ENCODE results near the gene TMEM107.
"Not testable (repeated sequence)": the region's sequence is repeated elsewhere in the genome, so short reads cannot be mapped to it uniquely, and the experiment has no call there.

The TMEM107 gene

DNA sequence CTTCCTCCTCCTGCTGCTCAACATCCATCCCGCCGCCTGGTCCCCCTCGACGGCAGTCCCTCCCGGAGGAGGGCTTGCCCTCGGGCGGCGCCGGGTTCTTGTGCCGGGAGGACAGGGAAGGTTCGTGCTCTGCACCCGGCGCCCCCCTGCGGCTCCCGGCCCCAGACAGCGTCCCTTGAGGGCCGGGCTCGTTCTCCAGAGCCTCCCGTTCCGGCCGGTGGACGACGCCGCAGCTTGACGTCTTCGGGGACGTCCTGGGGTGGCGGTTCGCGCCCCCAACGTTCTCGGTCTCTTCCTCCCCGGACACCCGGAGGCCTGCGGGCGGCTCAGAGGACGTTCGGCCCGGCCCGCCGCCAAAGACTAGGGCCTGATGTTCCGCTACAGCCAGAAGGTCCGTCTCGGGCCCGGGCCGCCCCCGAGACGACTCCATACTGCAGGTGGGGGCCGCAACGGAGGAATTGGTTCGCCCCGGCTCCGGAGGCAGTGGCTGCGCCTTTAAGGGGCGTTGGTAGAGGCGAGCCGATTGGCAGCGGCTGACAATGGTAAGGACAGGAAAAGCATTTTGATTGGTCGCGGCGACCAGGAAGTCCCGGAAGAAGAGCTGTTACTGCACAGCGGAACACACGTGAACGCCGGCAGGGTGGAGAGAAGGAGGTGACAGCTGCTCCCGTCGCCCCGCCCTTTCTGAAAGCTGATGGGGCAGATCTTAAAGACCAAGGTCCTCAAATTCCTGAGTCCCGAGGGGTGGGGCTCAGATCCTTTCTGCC, 13.7 kb upstream of the TMEM107 start, which contains the start of gene BORCS6:
TSS of gene BORCS6 (minus strand) at position 470 of the 767 bp plus-strand sequence. CDS start at position 430, 40 bp downstream.
- DNase-seq (ENCODE audit: low read depth): peak; percentile 92

DNA sequence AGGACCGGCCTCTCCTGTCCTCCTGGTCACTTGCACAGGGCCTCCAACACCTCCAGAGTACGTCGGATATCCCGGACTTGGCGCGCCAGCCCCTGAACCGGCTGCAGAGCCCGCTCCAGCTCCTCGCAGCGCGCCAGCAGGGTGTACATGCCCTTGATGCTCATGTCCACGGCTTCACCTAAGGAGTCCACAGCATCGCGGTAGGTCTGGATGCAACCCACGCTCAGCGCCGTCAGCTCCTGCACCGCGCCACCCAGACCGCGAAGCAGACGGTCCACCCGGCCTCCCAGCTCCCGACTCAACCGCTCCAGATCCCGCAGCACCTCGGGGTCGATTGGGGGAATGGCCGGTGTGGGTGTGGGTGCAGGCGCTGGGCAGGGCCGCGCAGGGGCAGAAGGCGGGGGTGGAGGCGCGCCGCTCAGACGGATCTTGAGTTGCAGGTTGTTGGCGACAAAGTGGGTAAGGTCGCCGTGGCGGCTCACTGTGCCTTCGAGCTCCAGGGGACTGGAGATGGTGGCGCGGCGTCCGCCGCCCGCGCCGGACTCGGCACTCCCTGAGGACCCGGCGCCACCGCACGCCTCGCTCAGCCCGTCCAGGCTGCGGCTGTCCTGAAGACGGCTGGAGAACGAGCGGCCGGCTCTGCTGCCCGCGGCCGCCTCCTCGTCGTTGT, 13.0 kb upstream of the TMEM107 start:
- DNase-seq (ENCODE audit: low read depth): no peak

DNA sequence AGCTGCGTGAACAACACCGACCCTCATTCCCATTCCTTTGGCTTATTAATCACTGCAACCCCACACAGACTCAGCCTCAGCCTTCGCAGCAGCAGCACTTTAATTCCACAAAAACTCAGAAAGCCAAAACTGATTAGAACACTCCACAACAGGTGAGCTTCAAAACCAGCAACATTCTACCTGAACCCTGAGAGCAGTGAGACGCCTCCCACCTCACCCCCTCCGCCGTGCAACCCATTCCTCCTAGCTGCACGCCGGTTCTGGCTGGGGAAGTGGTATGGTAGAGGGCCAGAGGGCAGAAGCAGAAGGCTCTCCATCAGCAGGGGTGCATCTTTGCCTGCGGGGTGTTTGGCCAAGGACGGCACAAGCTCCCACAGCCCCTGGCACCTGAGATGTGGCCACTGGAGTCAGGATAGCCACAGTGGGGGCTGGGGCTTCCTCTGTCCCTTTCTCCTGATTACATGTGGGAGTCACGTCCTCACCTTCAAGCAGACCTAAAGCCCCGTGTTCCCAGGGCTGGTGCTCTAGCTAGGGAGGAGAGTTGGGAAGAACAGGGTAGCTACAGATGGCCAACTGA, 12.2 kb upstream of the TMEM107 start:
- DNase-seq (ENCODE audit: low read depth): no peak

DNA sequence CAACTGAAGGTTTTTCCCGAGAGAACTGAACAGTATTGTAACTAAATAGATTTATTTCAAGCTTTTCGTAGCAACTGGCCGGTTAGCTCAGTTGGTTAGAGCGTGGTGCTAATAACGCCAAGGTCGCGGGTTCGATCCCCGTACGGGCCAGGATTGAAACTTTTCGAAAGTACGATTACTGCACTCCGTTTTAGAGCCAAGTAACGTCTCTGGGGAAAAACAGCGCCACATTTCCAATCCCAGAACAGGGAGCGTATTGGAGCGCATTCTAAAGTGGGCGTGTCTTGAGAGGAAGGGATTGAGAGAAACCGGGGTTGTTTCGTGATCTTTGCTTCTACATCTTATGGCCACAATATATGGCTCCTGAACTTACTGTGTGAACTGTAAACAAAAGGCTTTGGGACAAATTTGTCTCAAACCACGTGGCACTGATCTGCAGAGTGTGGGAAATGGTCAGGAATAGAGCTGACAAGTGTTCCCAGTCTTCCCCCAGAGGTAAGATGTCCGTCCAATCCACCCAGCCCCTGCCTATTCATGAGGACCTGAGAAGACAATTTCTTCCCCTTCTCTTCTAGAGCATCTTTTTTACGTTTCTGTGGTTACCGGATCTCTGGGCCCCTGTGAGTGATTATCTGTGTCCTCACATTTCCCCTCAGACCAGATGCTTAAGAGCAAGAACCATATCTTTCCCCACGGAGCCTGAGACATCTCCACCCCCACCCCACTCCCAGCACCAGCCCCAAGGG, 11.5 kb upstream of the TMEM107 start:
- peak; percentile 80 for DNase-seq (ENCODE audit: low read depth)

DNA sequence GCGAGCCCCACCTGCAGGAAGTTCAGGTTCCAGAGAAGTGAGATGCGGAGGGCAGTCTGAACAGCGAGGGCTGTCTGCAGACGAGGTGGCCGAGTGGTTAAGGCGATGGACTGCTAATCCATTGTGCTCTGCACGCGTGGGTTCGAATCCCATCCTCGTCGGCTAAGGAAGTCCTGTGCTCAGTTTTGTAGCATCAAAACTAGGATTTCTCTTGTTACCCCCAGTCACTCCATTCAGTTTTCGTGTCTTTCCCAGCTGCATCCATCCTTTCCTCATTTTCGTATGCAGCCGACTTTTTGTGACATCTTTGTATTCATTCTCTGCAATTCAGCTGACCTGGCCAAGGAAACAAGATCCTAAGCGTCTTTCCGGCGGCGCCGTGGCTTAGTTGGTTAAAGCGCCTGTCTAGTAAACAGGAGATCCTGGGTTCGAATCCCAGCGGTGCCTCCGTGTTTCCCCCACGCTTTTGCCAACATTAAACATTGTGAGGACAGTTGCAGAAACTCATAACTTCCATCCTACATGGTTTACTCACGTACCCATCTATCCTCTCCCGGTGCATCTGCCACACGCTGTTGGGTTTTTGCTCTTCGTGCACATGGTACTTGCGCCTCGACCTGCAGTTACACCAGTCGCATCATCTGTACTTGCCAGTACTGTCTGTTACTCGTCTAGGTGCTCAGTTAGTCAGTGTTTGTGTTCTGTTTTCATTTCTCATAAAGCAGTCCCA, 10.8 kb upstream of the TMEM107 start:
- peak; percentile 87 for DNase-seq (ENCODE audit: low read depth)

DNA sequence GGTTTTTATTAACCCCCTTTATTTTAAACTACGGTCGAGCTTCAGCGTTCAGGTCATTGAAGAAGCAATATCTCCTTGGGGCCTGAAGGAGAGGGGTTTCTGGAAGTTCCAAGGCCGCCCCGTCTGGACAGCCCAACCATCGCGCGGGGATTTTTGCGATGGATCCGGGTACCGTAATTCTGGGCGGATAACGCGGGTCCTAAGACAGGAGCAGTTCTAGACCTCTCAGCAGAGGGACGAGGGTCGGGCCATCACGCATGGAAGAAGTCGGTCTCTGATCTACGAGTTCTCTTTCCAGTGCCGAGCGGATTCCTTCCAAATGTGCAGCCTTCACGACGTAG, 10.2 kb upstream of the TMEM107 start:
- no peak for DNase-seq (ENCODE audit: low read depth)

DNA sequence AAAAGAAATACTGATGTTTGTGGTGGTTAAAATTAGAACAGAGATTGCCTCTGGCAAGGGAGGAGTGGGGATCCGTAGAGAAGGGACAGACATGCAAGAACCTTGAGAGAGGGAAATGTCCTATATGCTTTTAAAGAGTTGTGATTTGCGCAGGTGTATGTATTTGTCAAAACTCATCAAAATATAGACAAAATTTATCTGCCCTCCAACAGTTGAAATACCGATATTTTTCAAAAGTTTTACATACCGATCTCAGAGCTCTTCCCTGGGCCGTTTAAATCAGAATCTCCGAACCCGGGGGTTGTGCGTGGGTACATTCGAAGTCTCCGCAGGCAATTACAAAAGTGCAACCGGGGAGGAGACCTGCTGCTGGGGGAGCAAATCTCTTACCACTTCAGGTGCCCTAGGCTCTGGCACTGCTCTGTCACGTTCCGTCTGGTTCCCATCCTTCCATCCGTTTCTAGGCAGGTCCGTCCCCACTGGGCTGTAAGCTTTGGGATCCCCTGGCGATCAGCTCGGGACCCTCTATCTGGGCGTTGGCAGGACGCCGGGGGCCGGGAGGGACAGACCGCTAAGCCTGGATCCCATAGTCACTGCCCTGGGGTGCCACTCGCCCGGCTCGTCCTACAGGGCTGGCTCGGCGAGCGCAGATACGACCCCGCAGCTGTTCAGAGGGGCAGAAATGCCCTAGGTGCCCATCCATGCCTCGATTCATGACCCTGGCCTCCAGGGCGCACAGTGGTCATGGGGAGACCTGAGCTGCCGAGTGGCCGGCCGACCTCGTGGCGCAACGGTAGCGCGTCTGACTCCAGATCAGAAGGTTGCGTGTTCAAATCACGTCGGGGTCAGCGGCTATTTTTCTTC, 9.6 kb upstream of the TMEM107 start:
- DNase-seq (ENCODE audit: low read depth): peak; percentile 88

DNA sequence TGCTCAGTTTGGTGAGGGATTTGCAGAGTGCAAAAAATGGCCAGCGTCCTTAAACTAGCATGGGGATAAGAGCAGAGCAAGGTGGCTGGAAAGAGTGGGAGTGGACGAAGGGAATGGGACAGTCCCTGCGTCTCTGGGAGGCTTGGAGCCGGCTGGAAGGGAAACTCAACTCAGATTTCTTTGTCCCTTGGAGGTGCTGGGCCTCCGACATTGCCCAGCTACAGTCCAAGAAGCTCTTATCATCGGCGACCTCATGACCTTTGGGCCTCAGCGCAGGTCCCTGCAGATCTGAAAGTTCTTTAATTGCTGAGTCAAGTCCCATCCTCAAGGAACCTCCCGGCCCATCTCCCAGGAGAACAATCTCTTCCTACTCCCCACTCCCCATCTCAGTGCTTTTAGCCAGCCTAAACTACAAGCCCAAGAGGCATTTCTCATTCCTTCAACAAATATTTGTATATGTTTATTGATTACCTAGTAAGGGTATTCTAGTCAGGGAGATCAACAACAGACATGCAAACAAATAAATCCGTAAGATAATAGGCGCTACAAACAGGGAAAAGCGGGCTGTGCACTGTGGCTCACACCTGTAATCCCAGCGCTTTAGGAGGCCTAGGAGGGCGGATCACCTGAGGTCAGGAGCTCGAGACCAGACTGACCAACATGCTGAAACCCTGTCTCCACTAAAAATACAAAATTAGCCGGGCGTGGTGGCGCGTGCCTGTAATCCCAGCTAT, 985 bp upstream of the TMEM107 start:
- no peak for DNase-seq (ENCODE audit: low read depth)

DNA sequence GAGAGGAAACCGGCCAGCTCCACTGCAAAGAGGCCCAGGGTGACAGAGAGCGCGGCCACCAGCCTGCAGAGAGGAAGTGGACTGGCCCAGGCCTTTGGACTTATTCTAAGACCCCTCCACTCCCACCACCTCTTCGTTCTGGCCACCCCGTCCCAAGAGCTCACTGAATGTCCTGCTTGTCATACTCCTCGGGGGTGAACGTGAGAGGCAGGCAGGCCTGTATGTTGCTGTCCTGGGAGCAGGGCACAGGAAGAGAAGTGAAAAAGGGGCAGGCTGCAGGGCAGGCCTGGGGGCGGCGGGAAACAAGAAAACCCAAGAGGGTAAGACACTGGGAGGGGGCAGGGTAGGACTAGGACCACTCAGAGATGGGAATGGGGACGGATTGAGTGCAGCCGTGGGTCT, 384 bp downstream of the TMEM107 start:
- no peak for DNase-seq (ENCODE audit: low read depth)

DNA sequence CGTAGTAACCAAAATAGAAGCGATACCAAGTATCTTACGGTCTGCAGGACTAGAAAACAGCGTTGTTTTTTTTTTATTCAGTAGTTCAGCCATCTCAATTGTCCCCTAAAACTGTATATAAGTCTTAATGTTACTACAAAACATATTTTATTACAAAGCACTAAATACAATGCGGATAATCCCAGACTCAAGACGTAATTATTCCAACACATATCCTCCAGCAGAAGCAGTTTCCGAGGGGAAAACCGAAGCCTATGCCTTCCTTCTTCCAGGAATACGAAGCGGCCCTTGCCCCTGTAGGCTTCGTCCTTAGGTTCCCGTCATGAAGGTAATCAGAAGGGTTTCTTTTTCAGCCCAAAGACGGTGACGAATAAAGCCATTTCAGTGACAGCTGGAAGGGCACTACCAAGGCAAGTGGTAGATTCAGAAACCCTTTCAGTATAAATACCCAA, 2.3 kb downstream of the TMEM107 start:
- no peak for DNase-seq (ENCODE audit: low read depth)

DNA sequence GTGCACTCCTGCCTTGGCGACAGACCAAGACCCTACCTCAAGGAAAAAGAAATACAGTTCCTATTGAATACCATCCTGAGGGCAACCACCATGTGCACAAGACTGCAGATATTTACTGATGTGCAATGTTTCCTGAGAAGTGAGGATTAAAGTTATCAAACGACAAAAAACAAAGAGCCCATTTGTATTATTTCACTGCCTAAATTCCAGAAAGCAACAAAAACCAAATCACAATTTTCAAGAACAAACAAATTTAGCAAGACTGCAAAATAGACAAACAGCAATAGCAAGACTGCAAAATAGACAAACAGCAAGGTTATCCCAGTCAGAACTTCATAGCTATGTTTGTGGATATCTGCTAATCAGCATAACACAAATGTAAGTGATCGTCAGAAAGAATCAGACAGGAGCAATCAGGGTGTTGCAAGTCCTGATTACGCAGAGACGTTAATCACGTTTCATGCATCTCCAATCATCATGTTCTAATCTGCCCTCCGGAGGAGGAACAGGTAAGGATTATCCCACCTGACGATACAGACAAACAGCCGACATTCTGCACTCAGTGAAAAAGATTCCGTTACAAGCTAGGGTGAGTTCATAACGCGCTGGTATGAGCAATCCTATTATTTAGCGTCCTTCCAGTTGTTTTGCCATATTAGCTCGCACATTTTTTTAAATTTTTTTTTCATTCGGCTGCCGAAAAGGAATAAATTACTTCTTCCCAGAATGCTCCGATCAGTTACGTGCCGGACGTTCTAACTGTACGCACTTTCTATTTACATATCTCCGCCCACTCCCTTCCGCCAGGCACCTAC, 2.9 kb downstream of the TMEM107 start:
- DNase-seq (ENCODE audit: low read depth): no peak

DNA sequence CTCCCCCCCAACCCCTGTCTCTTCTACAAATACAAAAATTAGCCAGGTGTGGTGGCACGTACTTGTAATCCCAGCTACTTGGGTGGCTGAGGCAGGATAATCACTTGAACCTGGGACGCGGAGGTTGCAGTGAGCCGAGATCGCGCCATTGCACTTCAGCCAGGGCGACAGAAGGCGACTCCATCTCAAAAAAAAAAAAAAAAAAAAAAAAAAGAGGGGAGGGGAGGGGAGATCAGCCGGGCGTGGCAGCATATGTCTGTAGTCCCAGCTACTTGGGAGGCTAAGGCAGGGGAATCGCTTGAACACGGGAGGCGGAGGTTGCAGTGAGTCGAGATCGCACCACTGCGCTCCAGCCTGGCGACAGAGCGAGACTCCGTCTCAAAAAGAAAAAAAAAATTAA, 6.0 kb downstream of the TMEM107 start:
- DNase-seq (ENCODE audit: low read depth): not testable (repeated sequence)

DNA sequence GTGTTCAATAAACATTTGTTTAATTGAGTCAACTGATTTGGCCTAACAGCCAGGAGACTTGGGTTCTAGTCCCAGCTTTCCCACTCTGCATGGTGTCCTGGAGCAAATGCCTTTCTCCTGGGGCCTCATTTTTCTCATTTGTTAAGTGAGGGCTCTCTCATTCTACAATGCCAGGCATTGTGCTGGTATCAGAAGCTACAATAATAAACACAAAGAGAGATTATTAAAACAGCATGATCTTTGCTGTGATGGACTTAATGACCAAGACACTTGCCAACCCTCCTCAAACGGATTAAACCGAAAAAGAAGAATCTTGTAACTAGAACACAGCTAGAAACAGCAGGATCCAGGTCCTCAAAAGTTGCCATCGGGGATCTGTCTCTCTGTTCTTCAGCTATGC, 8.7 kb downstream of the TMEM107 start:
- no peak for DNase-seq (ENCODE audit: low read depth)

DNA sequence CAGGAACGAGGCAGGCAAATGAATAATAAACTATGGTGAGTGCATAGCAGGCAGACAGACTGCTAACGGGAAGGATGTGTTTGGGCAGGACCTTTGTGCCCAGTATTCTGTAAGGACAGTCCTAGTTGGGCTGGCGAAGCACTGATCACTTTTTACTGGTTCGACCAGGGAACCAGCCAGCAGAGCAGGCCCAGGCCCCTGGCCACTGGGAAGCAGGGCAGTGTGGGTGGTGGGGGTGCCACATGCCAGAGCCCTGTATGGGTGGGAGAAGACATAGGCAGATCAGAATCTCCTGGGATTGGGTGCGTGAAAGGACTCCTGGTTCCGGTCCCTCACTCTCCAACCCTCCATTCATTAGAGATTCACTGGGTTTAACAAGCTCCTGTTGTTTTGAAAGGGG, 9.4 kb downstream of the TMEM107 start:
- no peak for DNase-seq (ENCODE audit: low read depth)

DNA sequence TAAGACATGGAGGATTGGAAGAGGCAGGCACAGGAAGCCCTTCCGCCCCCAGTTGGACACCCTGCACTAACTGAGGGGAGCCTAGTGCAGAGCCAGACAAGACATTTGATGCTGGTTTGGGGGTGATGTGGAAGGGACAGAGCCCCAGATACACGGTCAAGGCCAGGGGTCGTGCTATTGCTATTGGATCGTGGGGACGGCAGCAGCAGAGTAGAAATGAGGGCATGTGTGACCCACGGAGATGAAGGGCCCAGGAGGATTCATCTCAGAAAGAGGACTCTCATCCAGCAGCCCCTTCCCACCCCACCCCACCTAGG, 11.4 kb downstream of the TMEM107 start:
- DNase-seq (ENCODE audit: low read depth): no peak

DNA sequence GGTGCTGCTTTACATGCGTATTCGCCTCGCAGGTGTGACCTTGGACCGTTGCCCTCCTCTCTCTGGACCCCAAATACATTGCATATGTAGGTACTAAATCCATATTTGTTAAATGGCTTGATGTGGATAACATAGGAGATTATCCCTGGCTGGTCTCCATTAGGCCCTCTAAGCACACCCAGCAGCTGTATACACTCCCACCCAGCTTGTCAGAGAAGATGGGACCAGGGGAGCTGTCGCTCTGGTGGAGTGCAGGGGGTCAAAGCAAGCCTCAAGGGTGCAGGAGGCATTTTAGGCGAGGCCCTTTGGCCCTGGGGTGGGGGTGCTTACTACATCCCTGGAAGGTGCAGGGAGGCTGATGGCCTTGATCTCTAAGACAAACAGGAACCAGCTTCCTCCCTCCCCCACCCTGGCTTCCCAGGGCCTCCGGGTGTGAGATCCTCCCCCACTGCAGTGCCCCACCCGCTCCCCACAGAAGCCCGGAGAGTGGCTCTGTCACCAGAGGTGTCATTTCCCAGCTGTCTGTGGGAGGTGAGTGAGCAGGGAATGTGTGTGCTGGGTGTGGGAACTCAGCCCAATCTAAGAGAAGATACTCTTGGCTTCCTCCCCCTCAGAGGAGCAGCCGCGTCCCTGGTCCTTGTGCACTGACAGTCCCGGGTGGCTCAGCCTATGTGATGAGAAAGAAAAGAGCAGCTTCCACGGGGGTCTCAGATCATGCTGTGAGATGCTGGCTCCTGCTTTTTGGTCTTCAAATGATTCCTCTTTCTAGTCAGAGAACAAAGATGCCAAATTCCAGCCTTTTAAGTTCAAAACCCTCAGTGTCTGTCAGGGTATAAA, 12.0 kb downstream of the TMEM107 start:
- peak; percentile 69 for DNase-seq (ENCODE audit: low read depth)

DNA sequence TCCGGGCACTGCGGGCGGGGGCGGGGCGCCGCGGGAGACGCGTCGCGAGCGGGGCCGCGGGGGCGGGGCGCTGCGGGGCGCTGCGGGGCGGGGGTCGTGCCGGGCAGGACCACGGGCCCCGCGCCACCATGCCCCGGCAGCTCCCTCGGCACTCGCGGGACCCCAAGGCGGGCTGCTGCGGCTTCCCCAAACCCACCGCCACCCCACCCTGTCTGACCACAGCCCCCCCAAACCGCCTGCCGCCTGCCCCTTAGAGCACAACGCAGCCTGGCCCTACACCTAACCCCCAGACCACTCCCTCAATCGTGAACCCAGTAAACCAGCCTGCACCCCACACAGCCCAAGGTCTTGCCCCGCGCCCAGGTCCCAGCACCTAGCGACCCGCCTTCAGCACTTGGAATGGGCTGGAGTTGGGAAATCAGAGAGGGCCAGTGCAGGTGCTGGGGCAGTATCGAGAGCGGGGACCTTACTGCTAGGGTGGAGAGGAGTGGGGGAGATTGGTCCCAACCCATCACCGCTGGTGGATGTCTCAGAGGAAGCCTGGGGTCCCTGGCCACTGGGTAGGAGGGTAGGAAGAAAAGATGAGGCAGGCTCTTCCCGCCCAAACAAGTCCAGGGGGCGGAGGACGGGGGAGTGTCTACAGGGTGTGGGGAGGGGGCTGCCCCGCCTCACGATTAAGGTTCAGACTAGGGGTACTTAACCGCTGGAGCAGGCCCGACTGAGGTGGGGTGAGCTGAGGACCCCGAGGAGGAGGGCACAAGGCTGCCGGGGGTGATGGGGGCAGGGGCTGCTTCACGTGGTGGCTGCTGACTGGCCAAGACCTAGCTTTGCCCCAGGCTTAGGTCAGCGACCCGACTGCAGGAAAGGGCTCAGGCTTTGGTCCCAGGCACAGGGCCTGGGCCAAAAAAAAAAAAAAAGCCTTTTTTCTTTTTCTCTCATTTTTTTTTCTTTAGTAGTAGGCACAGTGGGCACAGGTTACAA, 12.9 kb downstream of the TMEM107 start:
- DNase-seq (ENCODE audit: low read depth): no peak

All from stimulated activated CD8-positive, alpha-beta memory T cell treated with anti-CD3 and anti-CD28 coated beads, Interleukin-4, amount 100 ng/mL, for 24 hours (primary cell).